Hepatocyte (in vitro differentiated cells): ENCODE results near the gene KRTAP6-2. TPM values are rescaled to one million over a fixed set of nuclear protein-coding genes. Genes with fewer than 3 reads are reported as not detected.

ENCODE experiments used
- DNase-seq: peaks from one replicate; pipeline ENCODE4 v3.0.0-alpha.2; 2016; ENCODE audit warnings: low spot score
- H2AFZ ChIP-seq: fragments of 200-600 bp; sonication (generic); 2 replicates; pipeline ENCODE4 v1.6.0; 2016; ENCODE audit warnings: antibody characterized with exemption, mild to moderate bottlenecking
- H3K27ac ChIP-seq: fragments of 200-600 bp; sonication (generic); 2 replicates; pipeline ENCODE4 v1.5.1; 2016; ENCODE audit warnings: mild to moderate bottlenecking
- H3K27me3 ChIP-seq: fragments of 200-600 bp; sonication (generic); 2 replicates; pipeline ENCODE4 v1.6.1; 2016
- H3K36me3 ChIP-seq: fragments of 200-600 bp; sonication (generic); replicated peaks from 2 replicates; pipeline ENCODE4 v1.5.1; 2016; ENCODE audit warnings: low read depth; ENCODE audit not compliant: insufficient read depth
- H3K4me1 ChIP-seq: fragments of 200-600 bp; sonication (generic); 2 replicates; pipeline ENCODE4 v1.5.1; 2016; ENCODE audit warnings: mild to moderate bottlenecking, moderate library complexity; ENCODE audit not compliant: insufficient read depth
- H3K4me2 ChIP-seq: fragments of 200-600 bp; sonication (generic); 2 replicates; pipeline ENCODE4 v1.6.0; 2016
- H3K4me3 ChIP-seq: fragments of 200-600 bp; sonication (generic); 2 replicates; pipeline ENCODE4 v1.5.1; 2016; ENCODE audit warnings: mild to moderate bottlenecking
- H3K79me2 ChIP-seq: fragments of 200-600 bp; sonication (generic); 2 replicates; pipeline ENCODE4 v1.6.0; 2017; ENCODE audit warnings: mild to moderate bottlenecking
- H3K9me2 ChIP-seq: fragments of 200-600 bp; sonication (generic); replicated peaks from 2 replicates; pipeline ENCODE4 v1.6.0; 2017; ENCODE audit warnings: mild to moderate bottlenecking; ENCODE audit not compliant: insufficient read depth
- H3K9me3 ChIP-seq: fragments of 200-600 bp; sonication (generic); 2 replicates; pipeline ENCODE4 v1.5.1; 2016; ENCODE audit warnings: low read depth, mild to moderate bottlenecking
- H4K20me1 ChIP-seq: fragments of 200-600 bp; sonication (generic); 2 replicates; pipeline ENCODE4 v1.6.0; 2016; ENCODE audit warnings: mild to moderate bottlenecking; ENCODE audit not compliant: insufficient read depth, poor library complexity, severe bottlenecking
- CTCF ChIP-seq: fragments of 200-600 bp; sonication (generic); IDR thresholded peaks from 2 replicates; pipeline ENCODE4 v1.5.1; 2016; ENCODE audit warnings: antibody characterized with exemption, mild to moderate bottlenecking; ENCODE audit not compliant: poor library complexity
- EZH2 ChIP-seq: fragments of 200-600 bp; sonication (generic); IDR thresholded peaks from 2 replicates; pipeline ENCODE4 v1.6.1; 2016; ENCODE audit warnings: antibody characterized with exemption, mild to moderate bottlenecking, borderline replicate concordance
- EZH2phosphoT487 ChIP-seq: fragments of 200-600 bp; sonication (generic); IDR thresholded peaks from one replicate; pipeline ENCODE4 v1.6.1; 2018; ENCODE audit warnings: antibody characterized with exemption, mild to moderate bottlenecking, low read depth, moderate library complexity; ENCODE audit not compliant: unreplicated experiment, severe bottlenecking
- WGBS: methylation state at CpG from one replicate; pipeline ENCODE4 v1.1.6; 2016; ENCODE audit warnings: low lambda C conversion rate; ENCODE audit errors: missing lambda C conversion rate; 5-methylcytosine and 5-hydroxymethylcytosine counted together
- polyA plus RNA-seq: library from polyadenylated mRNA; unstranded; fragments of >200 nt; fragmentation: Nextera tagmentation; extraction: Ambion mirVana; gene quantifications from 2 replicates; pipeline ENCODE4 v1.2.1, GENCODE V29; 2016
- total RNA-seq: library from RNA; depleted of rRNA; stranded (reverse); fragments of >200 nt; gene quantifications from 2 replicates; pipeline ENCODE4 v1.2.3, GENCODE V29; 2014

Gene KRTAP6-2
- total and polyA plus RNA-seq, 2 experiments from 2014 or later = not detected

GRCh38 chr21:30625449-30626165, 26.9 kb upstream of the KRTAP6-2 start:
- H3K79me2 ChIP-seq = no peaks in the 10 kb centered on the region
- DNase-seq = no peak
- H3K4me1 ChIP-seq = no peaks in the 10 kb centered on the region
- no peaks in the 10 kb centered on the region for H3K27me3 ChIP-seq
- no peaks in the 10 kb centered on the region for H3K9me3 ChIP-seq
- no peak overlapping the region for H2AFZ ChIP-seq
- H4K20me1 ChIP-seq = no peaks in the 10 kb centered on the region
- no peak overlapping the region for H3K4me3 ChIP-seq
- no peaks in the 10 kb centered on the region for H3K36me3 ChIP-seq
- 85% methylated on average over 4 of the region's 4 CpGs for WGBS
- no peak overlapping the region for H3K4me2 ChIP-seq
- no peaks in the 10 kb centered on the region for H3K9me2 ChIP-seq
- TF ChIP-seq CTCF (no peak), EZH2phosphoT487 (no peak), EZH2 (no peak)
- H3K27ac ChIP-seq = no peak overlapping the region

GRCh38 chr21:30623362-30623761, 24.7 kb upstream of the KRTAP6-2 start:
- no peak for TF ChIP-seq EZH2
- no peak for TF ChIP-seq CTCF
- no peak for TF ChIP-seq EZH2phosphoT487
- H3K27ac ChIP-seq = no peak overlapping the region

GRCh38 chr21:30620522-30620921, 21.8 kb upstream of the KRTAP6-2 start, which contains the start of gene KRTAP20-4:
Gene KRTAP20-4, plus strand, starts transcription at chr21:30620627.
- Histone ChIP-seq H4K20me1 (no peaks in the 10 kb centered on the region), H3K79me2 (no peaks in the 10 kb centered on the region), H3K4me2 (no peak within 1 kb of the TSS), H2AFZ (no peak within 1 kb of the TSS), H3K27me3 (no peaks in the 10 kb centered on the region), H3K27ac (no peak within 1 kb of the TSS), H3K36me3 (no peaks in the 10 kb centered on the region), H3K9me2 (no peaks in the 10 kb centered on the region), H3K4me1 (no peaks in the 10 kb centered on the region), H3K9me3 (no peaks in the 10 kb centered on the region), H3K4me3 (no peak within 1 kb of the TSS)
- DNase-seq = no peak
- WGBS = 81% methylated on average over 3 of the region's 3 CpGs
- TF ChIP-seq EZH2 = no peak
- TF ChIP-seq EZH2phosphoT487 = no peak
- TF ChIP-seq CTCF = no peak

More at GRCh38 chr21:30623362-30623761, 24.7 kb upstream of the KRTAP6-2 start:
- no peaks in the 10 kb centered on the region for H3K9me2 ChIP-seq
- no peaks in the 10 kb centered on the region for H3K27me3 ChIP-seq
- H3K4me2 ChIP-seq = no peak overlapping the region
- no peaks in the 10 kb centered on the region for H4K20me1 ChIP-seq
- DNase-seq = no peak
- no peaks in the 10 kb centered on the region for H3K79me2 ChIP-seq
- H3K36me3 ChIP-seq = no peaks in the 10 kb centered on the region
- H3K9me3 ChIP-seq = no peaks in the 10 kb centered on the region
- WGBS = 85% methylated on average over 3 of the region's 3 CpGs
- H3K4me1 ChIP-seq = no peaks in the 10 kb centered on the region
- H2AFZ ChIP-seq = no peak overlapping the region
- H3K4me3 ChIP-seq = no peak overlapping the region
